ENCODE results near the gene SLAMF1. TPM values are rescaled to one million over a fixed set of nuclear protein-coding genes. Genes with fewer than 3 reads are reported as not detected.
"Not testable (repeated sequence)": the region's sequence is repeated elsewhere in the genome, so short reads cannot be mapped to it uniquely, and the experiment has no call there.

Gene SLAMF1
- total and polyA plus RNA-seq, 4 donors, result not detected

- Histone ChIP-seq H3K4me3 (ENCODE audit: low read depth, low read length) (no peak overlapping the region), H3K27me3 (ENCODE audit: control insufficient read depth, insufficient read depth, low read length) (no peaks in the 10 kb centered on the region), H3K27ac (ENCODE audit: low read depth, low read length) (no peak overlapping the region), H3K4me1 (ENCODE audit: control insufficient read depth, insufficient read depth, low read length) (no peaks in the 10 kb centered on the region), H3K36me3 (ENCODE audit: control insufficient read depth, insufficient read depth, low read length) (no peaks in the 10 kb centered on the region), H3K9me3 (ENCODE audit: control insufficient read depth, insufficient read depth, low read length) (no peaks in the 10 kb centered on the region)
- no peak for DNase-seq (ENCODE audit: low read depth in 4 of 6, low spot score in 6 of 6)
- WGBS (ENCODE audit: insufficient coverage), result 95% methylated on average over 2 of the region's 9 CpGs
Observed at GRCh38 chr1:160652924-160653619, 6.2 kb upstream of the SLAMF1 start.

DNA sequence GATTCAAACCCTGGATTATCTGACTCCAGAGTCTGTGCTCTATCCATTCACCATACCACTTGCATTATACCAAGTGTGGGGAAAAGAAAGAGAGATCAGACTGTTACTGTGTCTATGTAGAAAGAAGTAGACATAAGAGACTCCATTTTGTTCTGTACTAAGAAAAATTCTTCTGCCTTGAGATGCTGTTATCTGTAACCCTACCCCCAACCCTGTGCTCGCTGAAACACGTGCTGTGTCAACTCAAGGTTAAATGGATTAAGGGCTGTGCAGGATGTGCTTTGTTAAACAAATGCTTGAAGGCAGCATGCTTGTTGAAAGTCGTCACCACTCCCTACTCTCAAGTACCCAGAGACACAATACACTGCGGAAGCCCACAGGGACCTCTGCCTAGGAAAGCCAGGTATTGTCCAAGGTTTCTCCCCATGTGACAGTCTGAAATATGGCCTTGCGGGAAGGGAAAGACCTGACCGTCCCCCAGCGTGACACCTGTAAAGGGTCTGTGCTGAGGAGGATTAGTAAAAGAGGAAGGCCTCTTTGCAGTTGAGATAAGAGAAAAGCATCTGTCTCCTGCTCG, 5.3 kb upstream of the SLAMF1 start:
- H3K4me3 ChIP-seq (ENCODE audit: low read depth, low read length); H3K9me3 ChIP-seq (ENCODE audit: control insufficient read depth, insufficient read depth, low read length); H3K27ac ChIP-seq (ENCODE audit: low read depth, low read length); H3K27me3 ChIP-seq (ENCODE audit: control insufficient read depth, insufficient read depth, low read length); DNase-seq (ENCODE audit: low read depth in 4 of 6, low spot score in 6 of 6); H3K4me1 ChIP-seq (ENCODE audit: control insufficient read depth, insufficient read depth, low read length); H3K36me3 ChIP-seq (ENCODE audit: control insufficient read depth, insufficient read depth, low read length): not testable (repeated sequence)
- 64% methylated on average over 4 of the region's 8 CpGs for WGBS (ENCODE audit: insufficient coverage)

DNA sequence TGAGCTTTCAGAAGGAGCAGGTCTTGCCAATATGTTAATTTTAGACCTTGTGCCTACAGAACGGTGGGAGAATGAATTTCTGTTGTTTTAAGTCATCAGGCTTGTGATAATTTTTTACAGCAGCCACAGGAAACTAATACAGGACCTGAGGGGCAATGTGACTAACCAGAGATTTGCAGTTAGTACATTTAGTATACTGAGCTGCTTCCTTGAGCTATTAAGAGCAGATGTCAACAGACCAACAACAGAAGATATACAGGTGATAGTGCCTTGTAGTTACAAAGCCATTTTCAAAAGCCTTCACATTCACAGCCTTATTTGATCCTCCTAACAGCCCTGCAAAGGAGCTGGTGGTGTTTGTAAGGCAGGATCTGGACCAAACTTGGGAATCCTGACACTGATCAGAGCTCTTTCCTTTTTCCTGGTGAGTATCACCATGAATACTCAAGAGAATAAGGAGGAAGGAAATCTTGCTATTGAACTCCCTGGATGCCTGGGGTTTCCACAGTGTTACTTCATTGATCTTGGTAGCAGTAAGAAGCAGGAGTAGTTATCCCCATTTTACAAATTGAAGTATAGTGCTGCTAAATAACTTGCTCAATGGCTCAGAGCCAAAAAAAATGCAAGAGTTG, 4.7 kb upstream of the SLAMF1 start:
- H3K4me3 ChIP-seq (ENCODE audit: low read depth, low read length), result no peak overlapping the region
- no peaks in the 10 kb centered on the region for H3K36me3 ChIP-seq (ENCODE audit: control insufficient read depth, insufficient read depth, low read length)
- H3K9me3 ChIP-seq (ENCODE audit: control insufficient read depth, insufficient read depth, low read length), result no peaks in the 10 kb centered on the region
- DNase-seq (ENCODE audit: low read depth in 4 of 6, low spot score in 6 of 6), result peak in 1 of 6 donors; percentile 7
- WGBS (ENCODE audit: insufficient coverage), result 57% methylated on average over 1 of the region's 1 CpG
- no peak overlapping the region for H3K27ac ChIP-seq (ENCODE audit: low read depth, low read length)
- H3K27me3 ChIP-seq (ENCODE audit: control insufficient read depth, insufficient read depth, low read length), result no peaks in the 10 kb centered on the region
- no peaks in the 10 kb centered on the region for H3K4me1 ChIP-seq (ENCODE audit: control insufficient read depth, insufficient read depth, low read length)

DNA sequence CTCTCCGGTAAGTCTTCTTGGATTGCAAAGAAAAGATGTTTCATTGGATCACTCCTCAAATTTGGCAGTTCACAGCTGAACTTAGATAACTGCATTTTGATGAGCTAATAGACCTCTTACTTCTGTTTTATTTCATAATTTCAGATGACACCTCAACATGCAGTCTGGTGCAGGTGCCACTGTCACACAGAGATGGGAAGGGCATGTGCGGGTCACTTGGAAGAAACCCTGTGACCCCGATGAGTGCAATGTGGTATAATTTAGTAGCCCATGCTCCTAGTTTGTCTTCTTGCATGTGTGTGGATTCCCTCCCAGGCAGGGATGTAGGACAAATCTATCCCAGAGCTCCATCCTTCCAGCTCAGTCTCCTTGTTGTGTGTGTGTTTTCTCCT, 481 bp upstream of the SLAMF1 start:
- H3K4me1 ChIP-seq (ENCODE audit: control insufficient read depth, insufficient read depth, low read length), result no peaks in the 10 kb centered on the region
- no peaks in the 10 kb centered on the region for H3K36me3 ChIP-seq (ENCODE audit: control insufficient read depth, insufficient read depth, low read length)
- no peak overlapping the region for H3K4me3 ChIP-seq (ENCODE audit: low read depth, low read length)
- no peak for DNase-seq (ENCODE audit: low read depth in 4 of 6, low spot score in 6 of 6)
- no peak overlapping the region for H3K27ac ChIP-seq (ENCODE audit: low read depth, low read length)
- WGBS (ENCODE audit: insufficient coverage), result 94% methylated on average over 2 of the region's 3 CpGs
- no peaks in the 10 kb centered on the region for H3K9me3 ChIP-seq (ENCODE audit: control insufficient read depth, insufficient read depth, low read length)
- no peaks in the 10 kb centered on the region for H3K27me3 ChIP-seq (ENCODE audit: control insufficient read depth, insufficient read depth, low read length)

DNA sequence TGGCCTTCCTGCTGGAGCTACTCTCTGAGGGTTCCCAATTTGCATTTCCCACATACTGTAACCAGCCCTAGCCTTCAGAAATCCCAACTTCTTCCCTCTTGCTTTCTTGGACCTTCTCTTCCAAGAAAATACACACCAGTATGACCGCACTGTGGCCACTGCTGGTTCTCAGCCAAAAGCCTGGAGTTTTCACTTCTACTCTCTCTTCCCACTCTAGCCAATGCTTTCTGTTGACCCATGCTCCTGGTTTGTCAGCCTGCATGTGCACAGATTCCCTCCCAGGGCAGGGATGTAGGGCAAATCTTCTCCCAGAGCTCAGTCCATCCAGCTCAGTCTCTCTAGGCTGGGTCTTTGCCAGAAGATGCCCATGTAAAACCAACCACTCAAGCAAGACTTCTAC, 664 bp downstream of the SLAMF1 start:
- no peaks in the 10 kb centered on the region for H3K36me3 ChIP-seq (ENCODE audit: control insufficient read depth, insufficient read depth, low read length)
- 91% methylated on average over 1 of the region's 1 CpG for WGBS (ENCODE audit: insufficient coverage)
- no peak overlapping the region for H3K4me3 ChIP-seq (ENCODE audit: low read depth, low read length)
- no peak for DNase-seq (ENCODE audit: low read depth in 4 of 6, low spot score in 6 of 6)
- no peaks in the 10 kb centered on the region for H3K9me3 ChIP-seq (ENCODE audit: control insufficient read depth, insufficient read depth, low read length)
- no peaks in the 10 kb centered on the region for H3K4me1 ChIP-seq (ENCODE audit: control insufficient read depth, insufficient read depth, low read length)
- H3K27ac ChIP-seq (ENCODE audit: low read depth, low read length), result no peak overlapping the region
- H3K27me3 ChIP-seq (ENCODE audit: control insufficient read depth, insufficient read depth, low read length), result no peaks in the 10 kb centered on the region

- no peak for DNase-seq (ENCODE audit: low read depth in 4 of 6, low spot score in 6 of 6)
- no peaks in the 10 kb centered on the region for H3K27me3 ChIP-seq (ENCODE audit: control insufficient read depth, insufficient read depth, low read length)
- no peak overlapping the region for H3K27ac ChIP-seq (ENCODE audit: low read depth, low read length)
- H3K36me3 ChIP-seq (ENCODE audit: control insufficient read depth, insufficient read depth, low read length), result no peaks in the 10 kb centered on the region
- 92% methylated on average over 13 of the region's 13 CpGs for WGBS (ENCODE audit: insufficient coverage)
- no peaks in the 10 kb centered on the region for H3K4me1 ChIP-seq (ENCODE audit: control insufficient read depth, insufficient read depth, low read length)
- no peak overlapping the region for H3K4me3 ChIP-seq (ENCODE audit: low read depth, low read length)
- no peaks in the 10 kb centered on the region for H3K9me3 ChIP-seq (ENCODE audit: control insufficient read depth, insufficient read depth, low read length)
Observed at GRCh38 chr1:160645386-160646130, 1.3 kb downstream of the SLAMF1 start.

- Histone ChIP-seq H3K27me3 (ENCODE audit: control insufficient read depth, insufficient read depth, low read length) (no peaks in the 10 kb centered on the region), H3K4me1 (ENCODE audit: control insufficient read depth, insufficient read depth, low read length) (no peaks in the 10 kb centered on the region), H3K27ac (ENCODE audit: low read depth, low read length) (no peak overlapping the region), H3K4me3 (ENCODE audit: low read depth, low read length) (no peak overlapping the region), H3K36me3 (ENCODE audit: control insufficient read depth, insufficient read depth, low read length) (no peaks in the 10 kb centered on the region), H3K9me3 (ENCODE audit: control insufficient read depth, insufficient read depth, low read length) (no peaks in the 10 kb centered on the region)
- DNase-seq (ENCODE audit: low read depth in 4 of 6, low spot score in 6 of 6), result no peak
Observed at GRCh38 chr1:160644399-160644798, 2.4 kb downstream of the SLAMF1 start.

DNA sequence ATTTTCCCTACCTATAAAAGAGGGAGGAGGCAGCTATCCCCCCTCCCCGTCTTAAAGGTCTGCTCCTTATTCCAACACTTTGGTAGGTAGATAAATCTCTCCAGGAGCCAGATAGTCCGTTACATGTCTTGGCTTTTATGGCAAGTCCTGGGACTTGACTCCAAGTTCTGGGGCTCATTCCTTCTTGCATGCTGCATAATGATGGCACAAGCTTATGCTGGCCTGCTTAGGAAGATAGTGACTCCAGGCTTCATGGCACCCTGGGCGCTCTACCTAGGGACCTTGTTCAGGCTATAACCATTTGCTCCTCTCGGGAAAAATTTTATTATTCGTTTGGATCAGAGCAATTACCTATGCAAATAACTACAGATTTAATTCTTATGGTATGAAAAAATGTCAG, 3.7 kb downstream of the SLAMF1 start:
- 92% methylated on average over 1 of the region's 5 CpGs for WGBS (ENCODE audit: insufficient coverage)

GRCh38 chr1:160642281-160642644, 4.6 kb downstream of the SLAMF1 start:
- Histone ChIP-seq H3K27ac (ENCODE audit: low read depth, low read length) (no peak overlapping the region), H3K4me1 (ENCODE audit: control insufficient read depth, insufficient read depth, low read length) (no peaks in the 10 kb centered on the region), H3K36me3 (ENCODE audit: control insufficient read depth, insufficient read depth, low read length) (no peaks in the 10 kb centered on the region), H3K9me3 (ENCODE audit: control insufficient read depth, insufficient read depth, low read length) (no peaks in the 10 kb centered on the region), H3K4me3 (ENCODE audit: low read depth, low read length) (no peak overlapping the region), H3K27me3 (ENCODE audit: control insufficient read depth, insufficient read depth, low read length) (no peaks in the 10 kb centered on the region)
- no CpG with 5 or more reads among the region's 2 CpGs for WGBS (ENCODE audit: insufficient coverage)
- no peak for DNase-seq (ENCODE audit: low read depth in 4 of 6, low spot score in 6 of 6)

More for the DNA sequence above, 3.7 kb downstream of the SLAMF1 start:
- no peak for DNase-seq (ENCODE audit: low read depth in 4 of 6, low spot score in 6 of 6)
- Histone ChIP-seq H3K4me1 (ENCODE audit: control insufficient read depth, insufficient read depth, low read length) (no peaks in the 10 kb centered on the region), H3K9me3 (ENCODE audit: control insufficient read depth, insufficient read depth, low read length) (no peaks in the 10 kb centered on the region), H3K36me3 (ENCODE audit: control insufficient read depth, insufficient read depth, low read length) (no peaks in the 10 kb centered on the region), H3K27ac (ENCODE audit: low read depth, low read length) (no peak overlapping the region), H3K4me3 (ENCODE audit: low read depth, low read length) (no peak overlapping the region), H3K27me3 (ENCODE audit: control insufficient read depth, insufficient read depth, low read length) (no peaks in the 10 kb centered on the region)
